ENCODE data around the gene ATP5F1D. TPM values are rescaled to one million over a fixed set of nuclear protein-coding genes. Genes with fewer than 3 reads are reported as not detected.

ATP5F1D gene
- total RNA-seq, 2 donors from 2014 or later: 540 to 639 TPM

DNA sequence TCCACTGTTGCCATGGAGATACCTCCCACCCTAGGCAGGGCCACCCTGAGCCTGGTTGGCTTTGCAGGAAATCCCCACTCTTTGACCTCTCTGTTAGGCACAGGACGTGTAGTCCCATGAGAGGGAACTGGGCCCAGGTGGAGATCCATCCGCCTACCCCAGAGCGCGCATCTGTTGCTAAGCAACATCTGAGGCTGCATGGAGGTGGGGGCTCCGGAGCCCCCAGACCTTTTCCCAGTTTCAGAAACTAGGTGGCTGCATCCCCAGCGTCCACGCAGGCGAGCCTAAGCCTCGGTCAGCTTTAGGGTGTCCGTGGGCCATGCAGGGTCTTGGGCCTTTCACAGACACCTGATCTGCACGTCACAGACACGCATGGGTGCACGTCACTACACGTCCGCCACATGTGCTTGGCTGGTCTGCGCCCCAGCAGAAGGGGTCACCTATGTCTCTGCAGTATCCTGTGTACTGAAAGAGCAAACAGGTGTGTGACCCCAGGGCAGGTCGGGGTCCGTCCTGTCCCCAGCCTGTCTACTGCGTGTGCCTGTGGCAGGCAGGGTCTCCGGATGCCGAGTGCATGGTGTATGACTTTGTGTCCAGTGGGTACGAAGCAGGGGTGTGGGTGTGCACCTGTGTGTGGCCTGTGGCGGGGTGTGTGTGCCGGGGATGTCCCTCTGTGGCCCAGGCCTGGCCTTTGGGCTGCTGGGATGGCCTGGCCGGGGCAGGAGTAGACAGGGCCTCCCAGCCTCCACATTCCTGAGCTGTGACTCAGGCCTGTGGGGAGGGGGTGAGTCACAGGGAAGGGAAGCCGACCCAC lies 23.5 kb downstream of the ATP5F1D start:
- peak in 1 of 2 donors; percentile 11 for ATAC-seq
- peak; percentile 84 for DNase-seq

DNA sequence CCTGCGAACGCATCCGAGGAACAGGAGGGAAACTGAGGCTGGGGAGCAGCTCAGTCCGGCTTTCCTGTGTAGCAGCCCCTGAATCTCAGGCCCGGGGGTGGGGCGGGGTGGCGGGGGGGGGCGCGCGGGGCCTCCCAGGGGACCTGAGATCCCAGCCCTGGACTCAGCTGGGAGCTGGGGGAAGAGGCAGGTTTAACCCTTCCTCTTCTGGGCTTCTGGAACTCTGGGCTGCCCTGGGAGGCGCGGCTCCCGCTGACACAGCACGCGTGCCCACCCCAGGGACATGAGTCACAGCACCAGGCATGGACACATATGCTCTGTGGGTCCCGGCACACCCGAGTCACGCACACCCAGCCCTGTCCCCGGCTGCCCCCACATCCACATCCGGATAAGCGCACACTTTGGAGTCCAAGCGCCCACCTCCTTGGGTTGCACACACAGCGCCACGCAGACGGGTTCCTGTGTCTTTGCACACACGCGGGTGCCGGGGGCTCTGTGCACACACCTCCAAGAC lies 24.1 kb downstream of the ATP5F1D start:
- DNase-seq: peak; percentile 84
- ATAC-seq: peak in 1 of 2 donors; percentile 2
- intact Hi-C loops (cut with DNase I): loop anchor here in 1 of 2 donors (2.0 kb wide), 1 partner anchor 23 kb away; no protein-coding TSS in a partner anchor

More for the DNA sequence above, 23.5 kb downstream of the ATP5F1D start:
- intact Hi-C loops (cut with DNase I): no loop called here

DNA sequence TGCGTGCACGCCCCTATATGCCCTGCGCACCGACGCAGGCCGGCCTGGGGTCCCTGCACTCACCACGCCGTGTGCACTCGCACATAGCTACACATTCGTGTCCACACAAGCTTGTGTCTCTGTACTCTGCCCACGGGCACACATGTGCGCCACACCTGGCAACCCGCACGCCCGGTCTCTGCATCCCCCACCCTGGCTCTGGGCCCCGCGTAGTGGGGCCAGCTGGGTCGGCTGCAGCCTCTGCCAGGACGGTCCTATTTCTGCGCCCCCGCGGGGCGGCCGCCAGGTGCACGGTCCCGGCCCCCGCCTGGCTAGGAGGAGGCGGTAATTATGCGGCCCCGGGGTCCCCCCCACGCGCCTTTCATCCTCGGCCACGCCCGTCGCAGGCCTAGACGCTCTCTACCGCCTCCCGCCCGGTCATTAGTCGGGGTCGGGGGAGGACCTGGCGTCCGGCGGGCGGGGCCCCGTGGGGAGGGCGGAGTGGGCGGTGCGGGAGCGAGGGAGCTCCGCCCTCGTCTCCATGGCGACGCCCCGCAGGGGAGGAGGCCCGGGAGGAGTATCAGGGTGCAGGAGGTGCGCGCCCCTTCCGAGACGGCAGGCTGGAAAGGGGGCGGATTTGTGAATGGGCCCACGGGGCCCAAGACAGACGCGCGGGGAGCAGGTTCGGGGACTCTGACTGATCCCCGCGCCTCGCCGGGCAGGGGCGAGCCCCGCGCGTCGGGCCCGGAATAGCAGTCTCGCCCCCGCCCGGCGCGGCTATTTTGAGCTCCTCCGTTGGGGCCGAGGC lies 24.8 kb downstream of the ATP5F1D start:
- intact Hi-C loops (cut with DNase I): loop anchor here in 1 of 2 donors (2.0 kb wide), 1 partner anchor 24 kb away; no protein-coding TSS in a partner anchor
- ATAC-seq (peak; percentile 56 to 65), DNase-seq (peak; percentile 92)

DNA sequence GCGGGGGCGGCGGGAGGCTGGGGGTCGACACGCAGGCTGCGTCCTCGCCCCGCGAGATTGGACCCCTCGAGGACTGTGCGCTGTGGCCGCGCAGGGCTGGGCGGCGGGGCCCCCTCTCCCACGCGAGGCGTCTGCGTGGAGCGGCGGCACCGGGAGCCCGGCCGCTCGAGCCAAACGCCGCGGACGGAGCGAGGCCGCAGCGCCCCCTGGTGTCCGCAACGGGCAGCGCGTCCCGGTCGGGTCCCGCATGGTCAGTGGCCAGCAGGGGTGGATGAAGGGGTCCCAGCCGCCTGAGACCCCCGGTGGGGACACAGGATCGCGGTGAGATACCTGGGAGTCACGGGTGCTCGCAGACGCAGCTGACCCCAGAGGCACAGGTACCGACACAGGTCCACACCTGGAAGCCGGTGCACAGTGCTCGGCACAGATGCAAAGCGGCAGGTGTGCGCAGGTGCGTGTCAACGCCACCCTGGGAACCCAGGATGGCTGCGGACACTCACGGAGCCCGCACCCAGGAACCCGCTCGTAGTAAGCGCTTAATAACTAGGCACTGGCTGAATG lies 25.4 kb downstream of the ATP5F1D start:
- ATAC-seq (peak; percentile 20 to 31), DNase-seq (peak; percentile 77)
- intact Hi-C loops (cut with DNase I): loop anchor here (1.0 to 2.0 kb wide), 2 partner anchors 23 to 24 kb away; no protein-coding TSS in a partner anchor

DNA sequence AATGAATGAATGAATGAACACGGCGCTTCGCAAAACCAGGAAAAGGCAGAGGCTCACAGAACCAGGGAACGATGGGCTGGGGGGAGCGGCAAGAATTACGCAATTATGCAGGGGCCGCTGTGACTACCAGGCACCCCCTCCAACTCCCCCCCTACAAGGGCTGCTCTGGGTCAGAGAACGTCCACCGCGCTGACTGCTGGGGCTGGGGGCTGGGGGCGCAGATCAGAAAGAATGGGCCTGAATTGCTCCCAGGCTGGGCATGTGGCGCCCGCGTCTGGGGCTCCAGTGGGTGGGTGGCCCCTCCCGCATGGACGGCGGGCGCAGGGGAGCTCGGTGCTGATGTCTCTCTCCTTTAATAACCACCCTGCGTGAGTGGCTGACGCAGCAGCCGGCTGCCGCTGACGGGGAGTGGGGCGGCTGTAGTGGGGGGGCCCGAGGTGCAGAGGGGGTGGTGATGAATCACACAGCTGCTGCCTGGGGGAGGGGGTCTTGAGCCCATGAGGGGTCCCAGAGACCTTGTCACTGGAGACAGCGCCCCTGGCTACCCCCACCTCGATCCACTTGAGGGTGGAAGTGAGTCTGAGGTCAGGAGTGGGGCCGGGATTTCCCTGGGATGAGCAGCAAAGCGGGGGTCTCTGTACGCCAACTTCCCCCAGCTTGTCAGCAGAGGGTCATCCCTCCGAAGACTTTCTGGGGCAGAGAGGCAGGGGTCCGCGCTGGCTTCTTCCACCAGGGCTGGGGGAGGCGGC lies 26.1 kb downstream of the ATP5F1D start:
- intact Hi-C loops (cut with DNase I): loop anchor here (1.0 to 2.0 kb wide), 2 partner anchors 23 to 25 kb away; no protein-coding TSS in a partner anchor
- no peak for ATAC-seq
- no peak for DNase-seq

- intact Hi-C loops (cut with DNase I): no loop called here
- DNase-seq (no peak), ATAC-seq (no peak)
Measured at GRCh38 chr19:1268226-1269064, 26.9 kb downstream of the ATP5F1D start.

- DNase-seq (peak; percentile 100), ATAC-seq (peak; percentile 67 to 84)
- intact Hi-C loops (cut with DNase I): no loop called here
Measured at GRCh38 chr19:1269065-1269477, 27.5 kb downstream of the ATP5F1D start, which contains the start of gene CIRBP. Gene CIRBP, plus strand, starts transcription at chr19:1269332. Its CDS starts 1,602 bp downstream, at chr19:1270934.

- ATAC-seq: peak; percentile 16 to 55
- peak; percentile 90 for DNase-seq
- intact Hi-C loops (cut with DNase I): loop anchor here in 1 of 2 donors (10.0 kb wide), 1 partner anchor 135 kb away; the partner anchor contains the start of genes DAZAP1 and GAMT
Measured at GRCh38 chr19:1269478-1270212, 28.1 kb downstream of the ATP5F1D start.

DNA sequence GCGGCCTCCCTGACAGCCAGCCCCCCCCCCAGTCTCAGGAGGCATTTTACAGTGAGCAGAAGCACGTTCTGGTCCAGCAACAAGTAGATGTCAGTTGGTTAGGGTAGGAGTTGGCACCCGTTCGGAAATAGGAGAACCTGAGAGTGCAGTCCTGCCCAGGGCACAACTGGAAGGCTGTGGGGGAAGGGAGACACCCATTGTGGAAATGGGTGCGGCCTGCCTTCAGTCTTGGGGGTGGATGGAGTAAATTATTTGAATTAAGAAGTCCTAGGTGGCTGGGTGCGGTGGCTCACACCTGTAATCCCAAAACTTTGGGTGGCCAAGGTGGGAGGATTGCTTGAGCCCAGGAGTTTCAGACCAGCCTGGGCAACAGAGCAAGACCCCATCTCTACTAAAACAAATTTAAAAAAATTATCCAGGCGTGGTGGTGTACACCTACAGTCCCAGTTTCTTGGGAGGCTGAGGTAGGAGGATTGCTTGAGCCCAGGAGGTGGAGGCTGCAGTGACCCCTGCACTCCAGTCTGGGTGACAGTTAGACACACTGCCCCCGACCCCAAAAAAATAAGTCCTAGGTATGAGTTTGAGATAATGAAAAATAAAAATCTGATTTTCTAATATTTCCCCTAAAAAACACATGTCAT lies 28.8 kb downstream of the ATP5F1D start:
- no peak for DNase-seq
- ATAC-seq: no peak
- intact Hi-C loops (cut with DNase I): loop anchor here in 1 of 2 donors (10.0 kb wide), 1 partner anchor 134 kb away; the partner anchor contains the start of genes DAZAP1 and GAMT

GRCh38 chr19:1270854-1271527 lies 29.4 kb downstream of the ATP5F1D start:
- intact Hi-C loops (cut with DNase I): loop anchor here in 1 of 2 donors (10.0 kb wide), 1 partner anchor 134 kb away; the partner anchor contains the start of genes DAZAP1 and GAMT
- ATAC-seq (no peak), DNase-seq (no peak)

- ATAC-seq (no peak), DNase-seq (no peak)
- intact Hi-C loops (cut with DNase I): loop anchor here in 1 of 2 donors (10.0 kb wide), 1 partner anchor 133 kb away; the partner anchor contains the start of genes DAZAP1 and GAMT
Measured at GRCh38 chr19:1271528-1272422, 30.2 kb downstream of the ATP5F1D start.

DNA sequence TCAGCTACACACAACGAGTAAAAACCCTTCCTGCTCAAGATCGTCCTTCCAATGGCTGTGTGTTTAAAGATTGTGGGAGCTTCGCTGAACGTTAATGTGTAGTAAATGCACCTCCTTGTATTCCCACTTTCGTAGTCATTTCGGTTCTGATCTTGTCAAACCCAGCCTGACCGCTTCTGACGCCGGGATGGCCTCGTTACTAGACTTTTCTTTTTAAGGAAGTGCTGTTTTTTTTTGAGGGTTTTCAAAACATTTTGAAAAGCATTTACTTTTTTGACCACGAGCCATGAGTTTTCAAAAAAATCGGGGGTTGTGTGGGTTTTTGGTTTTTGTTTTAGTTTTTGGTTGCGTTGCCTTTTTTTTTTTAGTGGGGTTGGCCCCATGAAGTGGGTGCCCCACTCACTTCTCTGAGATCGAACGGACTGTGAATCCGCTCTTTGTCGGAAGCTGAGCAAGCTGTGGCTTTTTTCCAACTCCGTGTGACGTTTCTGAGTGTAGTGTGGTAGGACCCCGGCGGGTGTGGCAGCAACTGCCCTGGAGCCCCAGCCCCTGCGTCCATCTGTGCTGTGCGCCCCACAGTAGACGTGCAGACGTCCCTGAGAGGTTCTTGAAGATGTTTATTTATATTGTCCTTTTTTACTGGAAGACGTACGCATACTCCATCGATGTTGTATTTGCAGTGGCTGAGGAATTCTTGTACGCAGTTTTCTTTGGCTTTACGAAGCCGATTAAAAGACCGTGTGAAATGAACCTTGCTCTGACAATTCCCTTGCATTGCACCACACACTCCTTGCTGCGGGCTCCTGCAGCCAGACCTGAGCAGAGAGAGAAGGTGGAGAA lies 31.1 kb downstream of the ATP5F1D start:
- ATAC-seq: no peak
- intact Hi-C loops (cut with DNase I): loop anchor here in 1 of 2 donors (10.0 kb wide), 1 partner anchor 132 kb away; the partner anchor contains the start of genes DAZAP1 and GAMT
- DNase-seq: no peak

DNA sequence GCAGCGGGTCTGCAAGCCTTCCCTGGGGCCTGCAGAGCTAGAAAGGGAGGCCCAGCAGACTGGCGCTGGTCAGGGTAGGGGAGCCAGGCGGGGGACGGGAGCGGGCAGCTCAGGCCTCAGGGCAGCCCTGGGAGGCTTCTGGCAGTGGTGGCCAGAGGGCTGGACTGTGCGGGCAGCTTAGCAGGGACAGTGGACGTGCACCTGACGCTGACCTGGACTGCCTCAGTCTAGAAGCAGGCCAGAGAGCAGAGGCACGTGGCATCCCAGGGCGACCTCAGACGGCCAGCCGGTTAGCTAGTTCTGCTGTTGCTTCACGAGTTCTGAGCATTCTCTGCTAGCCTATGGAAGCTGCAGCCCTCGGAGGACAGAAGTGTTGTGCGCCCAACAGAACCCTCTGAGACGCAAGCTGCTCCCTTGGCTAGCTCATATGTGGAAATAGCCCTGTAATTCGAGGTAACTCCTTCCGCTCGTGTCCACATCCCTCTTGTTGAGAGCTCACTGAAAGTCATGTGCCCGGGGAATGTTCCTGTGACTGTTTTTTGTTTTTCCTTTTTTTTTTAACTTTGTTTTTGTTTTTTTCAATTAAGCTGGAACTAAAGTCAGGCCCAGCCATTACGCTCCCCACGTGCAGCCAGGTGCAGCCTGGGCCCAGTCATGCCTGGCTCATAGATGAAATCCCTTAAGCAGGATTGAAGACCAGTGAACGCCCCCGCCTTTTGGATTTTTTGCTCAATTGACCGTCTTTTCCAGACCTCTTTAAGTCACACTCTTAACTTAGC lies 31.9 kb downstream of the ATP5F1D start:
- DNase-seq (no peak), ATAC-seq (no peak)
- intact Hi-C loops (cut with DNase I): loop anchor here in 1 of 2 donors (10.0 kb wide), 1 partner anchor 131 kb away; the partner anchor contains the start of genes DAZAP1 and GAMT

All from left cardiac atrium (tissue), 4 donors.